HG03025 (cell line): Measurements from ENCODE around the gene NEURL2.
"Not testable (repeated sequence)": the region's sequence is repeated elsewhere in the genome, so short reads cannot be mapped to it uniquely, and the experiment has no call there.

Source experiments
- ATAC-seq: cut with Tn5 transposase; IDR thresholded peaks from one replicate; pipeline ENCODE4 v1.9.1; 2021; ENCODE audit warnings: mild to moderate bottlenecking, moderate library complexity; ENCODE audit not compliant: unreplicated experiment, low FRiP score

NEURL2 gene

DNA sequence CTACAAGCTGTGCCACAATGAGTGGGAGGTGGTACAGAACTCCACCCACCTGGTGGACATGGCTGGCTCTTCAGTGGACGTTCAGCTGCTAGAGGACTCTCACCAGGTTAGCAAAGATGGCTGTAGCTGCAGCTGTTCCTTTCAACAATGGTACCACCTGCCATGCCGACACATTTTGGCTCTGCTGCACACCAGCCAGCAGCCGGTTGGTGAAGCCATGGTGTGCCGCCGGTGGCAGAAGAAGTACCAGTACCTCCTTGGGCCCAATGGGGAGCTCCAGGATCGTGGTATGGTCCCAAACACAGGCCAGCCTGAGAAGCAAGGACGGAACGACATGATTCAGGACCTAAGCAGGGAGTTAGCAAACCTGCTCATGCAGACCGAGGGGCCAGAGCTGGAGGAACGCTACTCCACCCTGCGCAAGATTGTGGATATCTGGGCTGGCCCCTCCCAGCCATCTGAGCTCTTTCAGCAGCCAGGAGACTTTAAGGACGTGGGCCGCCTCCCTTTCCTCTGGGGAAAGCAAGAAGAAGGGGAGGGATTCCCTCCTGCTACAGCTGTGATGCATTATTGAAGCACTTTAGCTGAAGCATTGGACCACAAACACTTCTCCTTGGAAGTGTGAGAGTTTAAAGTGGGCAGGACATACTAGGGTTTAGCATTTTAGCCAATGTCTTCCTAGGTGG lies 12.8 kb downstream of the NEURL2 start:
- no peak for ATAC-seq

DNA sequence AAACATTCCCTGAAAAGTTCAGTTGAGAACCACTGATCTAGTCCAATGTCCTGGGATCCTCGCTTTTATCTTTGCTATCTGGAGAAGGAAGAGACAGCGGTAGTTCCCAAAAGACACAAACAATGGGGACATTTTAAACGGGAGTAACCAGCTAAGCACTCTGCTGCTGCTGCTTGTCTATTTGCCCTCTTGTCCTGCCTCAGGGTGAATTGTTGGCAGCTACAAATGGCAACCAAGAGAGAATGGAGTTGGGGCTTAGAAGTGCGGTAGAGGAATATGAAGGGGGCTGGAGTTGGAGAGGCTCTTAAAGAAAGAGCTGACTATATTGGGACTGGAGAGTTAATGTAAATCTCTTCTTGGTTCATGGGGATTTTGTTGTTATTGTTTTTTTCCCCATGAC lies 16.4 kb downstream of the NEURL2 start:
- ATAC-seq = no peak

DNA sequence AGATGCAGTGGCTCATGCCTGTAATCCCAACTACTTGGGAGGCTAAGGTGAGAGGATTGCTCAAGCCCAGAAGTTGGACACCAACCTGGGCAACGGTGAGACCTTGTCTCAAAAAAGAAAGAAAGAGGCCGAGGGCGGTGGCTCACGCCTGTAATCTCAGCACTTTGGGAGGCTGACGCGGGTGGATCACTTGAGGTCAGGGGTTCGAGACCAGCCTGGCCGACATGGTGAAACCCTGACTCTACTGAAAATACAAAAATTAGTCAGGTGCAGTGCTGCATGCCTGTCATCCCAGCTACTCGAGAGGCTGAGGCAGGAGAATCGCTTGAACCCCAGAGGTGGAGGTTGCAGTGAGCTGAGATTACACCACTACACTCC lies 16.9 kb downstream of the NEURL2 start:
- ATAC-seq = not testable (repeated sequence)

DNA sequence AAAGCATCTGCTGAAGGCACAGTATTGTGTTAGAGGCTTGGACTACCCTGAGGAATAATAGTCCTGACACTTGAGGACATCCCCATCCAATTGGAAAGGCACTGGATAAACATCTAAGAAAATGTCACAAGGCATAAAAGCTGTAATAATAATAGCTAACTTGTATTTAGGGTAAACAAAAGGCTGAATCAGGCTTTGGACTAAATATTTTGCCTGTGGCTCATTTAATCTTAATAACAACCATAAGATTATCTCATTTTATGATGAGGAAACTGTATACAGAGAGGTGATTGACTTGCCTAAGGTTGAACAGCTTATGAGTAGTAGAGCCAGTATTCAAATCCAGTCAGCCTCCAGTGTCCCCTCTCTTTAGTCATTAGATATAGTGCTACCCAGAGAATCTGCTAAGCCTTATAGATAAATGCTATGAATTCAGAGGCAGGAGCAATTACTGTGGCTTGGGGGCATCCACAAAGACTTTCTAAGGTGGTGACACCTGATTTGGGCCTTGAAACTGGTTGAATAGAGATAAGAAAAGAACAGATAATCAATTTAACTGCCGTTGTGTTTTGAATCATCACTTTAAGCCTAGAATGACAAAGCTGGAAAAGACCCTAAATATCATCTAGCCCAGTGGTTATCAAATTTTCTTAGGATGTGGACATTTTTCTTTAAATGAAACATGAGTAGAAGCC lies 17.5 kb downstream of the NEURL2 start:
- no peak for ATAC-seq

DNA sequence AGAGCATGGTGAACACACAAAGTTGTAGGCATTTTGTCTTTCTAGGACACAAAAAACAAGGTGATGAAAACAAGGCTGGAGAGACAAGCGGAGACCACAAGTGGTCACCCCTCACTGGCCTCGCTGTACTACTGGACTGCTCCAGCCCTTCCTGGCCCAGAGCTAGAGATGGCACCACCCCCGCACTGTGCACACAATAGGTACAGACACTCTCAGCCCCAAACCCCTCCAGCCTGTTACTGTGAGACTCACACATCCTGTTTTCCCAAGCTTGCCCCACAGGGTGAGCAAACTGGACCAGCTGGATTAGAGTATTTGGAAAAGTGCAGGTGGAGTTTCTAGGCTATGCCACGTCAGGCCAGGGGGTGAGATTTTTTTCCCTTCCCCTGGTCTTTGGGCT lies 18.4 kb downstream of the NEURL2 start:
- no peak for ATAC-seq

DNA sequence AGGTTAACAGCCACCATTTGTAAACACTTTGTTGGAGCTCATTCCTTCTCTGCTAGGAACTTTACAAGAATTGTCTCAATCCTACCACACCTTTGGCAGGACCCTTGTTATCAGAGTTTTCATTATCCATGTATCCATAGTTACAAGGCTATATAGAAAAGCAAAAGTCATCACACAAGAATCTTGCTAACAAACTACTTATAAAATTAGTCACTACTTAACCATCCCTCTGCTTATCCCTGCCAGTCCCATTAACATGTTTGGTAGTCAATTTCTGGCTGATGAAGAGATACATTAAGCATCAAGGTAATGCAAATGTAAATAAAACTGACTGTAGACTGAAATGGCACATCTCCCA lies 23.2 kb downstream of the NEURL2 start:
- no peak for ATAC-seq

DNA sequence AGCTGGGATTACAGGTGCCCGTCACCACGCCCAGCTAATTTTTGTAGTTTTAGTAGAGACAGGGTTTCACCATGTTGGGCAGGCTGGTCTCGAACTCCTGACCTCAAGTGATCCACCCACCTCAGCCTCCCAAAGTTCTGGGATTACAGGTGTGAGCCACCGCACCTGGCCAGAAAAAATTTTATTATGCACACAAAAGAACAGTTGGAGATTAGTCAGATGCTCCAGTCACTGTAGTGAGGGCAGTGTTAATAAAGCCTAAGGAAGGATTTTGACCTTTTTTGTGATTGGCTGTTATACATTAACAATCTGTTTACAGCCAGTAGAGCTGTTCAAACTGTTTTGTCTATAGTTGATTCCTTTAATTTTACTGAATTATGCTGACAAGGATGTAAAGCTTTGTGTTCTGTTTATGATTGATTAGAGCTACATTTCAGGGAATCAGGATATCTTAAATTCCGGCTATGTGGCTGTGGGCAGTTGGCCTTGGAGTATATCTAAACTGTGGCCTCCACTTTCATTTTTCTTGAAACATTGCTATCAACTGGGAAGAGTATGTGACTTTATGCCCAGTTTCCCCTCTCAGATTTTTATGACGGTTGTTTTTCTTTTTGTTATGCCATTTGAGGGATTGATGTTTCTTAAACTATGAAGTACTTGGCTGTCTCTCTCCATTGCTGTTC lies 23.7 kb downstream of the NEURL2 start:
- ATAC-seq = no peak

DNA sequence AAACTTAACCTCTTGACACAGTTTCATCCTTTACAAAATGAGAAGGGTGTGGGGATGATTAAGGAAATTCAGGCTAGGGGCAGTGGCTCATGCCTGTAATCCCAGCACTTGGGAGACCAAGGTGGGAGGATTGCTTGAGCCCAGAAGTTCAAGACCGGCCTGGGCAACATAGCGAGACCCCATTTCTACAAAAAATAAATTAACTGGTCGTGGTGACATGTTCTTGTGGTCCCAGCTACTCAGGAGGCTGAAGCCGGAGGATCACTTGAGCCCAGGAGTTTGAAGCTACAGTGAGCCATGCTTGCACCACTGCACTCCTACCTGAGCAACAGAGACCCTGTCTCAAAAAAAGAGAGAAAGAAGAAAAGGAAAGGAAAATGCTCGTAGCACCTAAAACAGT lies 24.6 kb downstream of the NEURL2 start:
- no peak for ATAC-seq

DNA sequence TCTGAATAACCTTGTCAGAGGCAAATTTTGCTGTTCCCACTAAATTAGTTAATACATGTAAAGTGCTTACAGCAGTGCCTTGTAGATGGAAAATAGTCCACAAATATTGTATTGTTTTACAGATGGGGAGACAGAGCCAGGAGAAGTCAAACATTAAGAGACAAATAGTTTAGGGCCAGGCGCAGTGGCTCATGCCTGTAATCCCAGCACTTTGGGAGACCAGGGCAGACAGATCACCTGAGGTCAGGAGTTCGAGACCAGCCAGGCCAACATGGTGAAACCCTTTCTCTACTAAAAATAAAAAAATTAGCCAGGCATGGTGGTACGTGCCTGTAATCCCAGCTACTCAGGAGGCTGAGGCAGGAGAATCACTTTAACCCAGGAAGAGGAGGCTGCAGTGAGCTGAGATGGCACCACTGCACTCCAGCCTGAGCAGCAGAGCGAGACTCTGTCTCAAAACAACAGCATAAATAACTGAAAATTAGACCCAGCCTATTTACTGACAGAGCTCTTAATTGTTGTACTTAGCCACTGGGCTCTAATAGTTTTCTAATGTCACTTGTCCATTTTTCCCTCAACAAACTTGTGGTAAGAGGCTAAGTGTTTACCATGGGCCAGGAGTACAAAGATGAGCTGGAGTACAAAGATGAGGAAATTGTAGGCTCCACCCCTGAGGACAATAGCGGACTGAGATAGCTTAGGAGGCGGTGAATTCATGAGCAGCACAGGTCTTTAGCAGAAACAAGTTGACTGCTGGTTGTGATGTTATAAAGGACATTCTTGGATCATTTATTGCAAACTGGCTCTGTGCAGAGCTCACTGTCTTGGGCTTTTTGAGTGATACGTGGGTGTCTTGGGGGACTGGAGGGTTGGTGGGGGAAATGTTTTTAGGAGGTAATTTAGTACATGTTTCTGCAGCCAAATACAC lies 27.2 kb downstream of the NEURL2 start:
- ATAC-seq = no peak

DNA sequence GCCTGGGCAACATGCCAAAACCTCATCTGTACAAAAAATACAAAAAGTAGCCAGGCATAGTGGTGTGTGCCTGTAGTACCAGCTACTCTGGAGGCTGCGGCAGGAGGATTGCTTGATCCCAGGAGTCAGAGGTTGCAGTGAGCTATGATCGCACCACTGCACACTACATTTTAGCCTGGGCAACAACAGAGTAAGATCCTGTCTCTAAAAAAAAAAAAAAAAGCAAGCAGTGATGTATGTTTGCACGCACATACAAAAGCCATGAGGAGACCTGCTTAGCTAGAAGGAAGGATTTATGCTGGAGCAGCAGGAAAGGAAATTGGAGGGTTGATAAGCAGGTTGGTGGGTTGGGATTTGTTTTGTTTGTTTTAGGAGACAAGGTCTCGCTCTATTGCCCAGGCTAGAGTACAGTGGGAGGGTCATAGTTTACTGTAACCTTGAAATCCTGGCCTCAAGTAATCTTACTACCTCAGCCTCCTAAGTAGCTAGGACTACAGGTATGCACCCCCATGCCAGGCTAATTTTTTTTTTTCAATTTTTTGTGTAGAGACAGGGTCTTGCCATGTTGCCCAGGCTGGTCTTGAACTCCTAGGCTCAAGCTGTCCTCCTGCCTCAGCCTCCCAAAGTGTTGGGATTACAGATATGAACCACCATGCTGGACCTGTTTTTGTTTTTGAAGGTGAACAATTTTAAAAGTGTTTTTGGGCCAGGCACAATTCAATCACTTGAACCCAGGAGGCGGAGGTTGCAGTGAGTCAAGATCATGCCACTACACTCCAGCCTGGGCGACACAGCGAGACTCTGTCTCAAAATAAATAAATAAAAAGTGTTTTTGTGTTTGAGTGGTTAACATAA lies 29.6 kb downstream of the NEURL2 start:
- no peak for ATAC-seq

DNA sequence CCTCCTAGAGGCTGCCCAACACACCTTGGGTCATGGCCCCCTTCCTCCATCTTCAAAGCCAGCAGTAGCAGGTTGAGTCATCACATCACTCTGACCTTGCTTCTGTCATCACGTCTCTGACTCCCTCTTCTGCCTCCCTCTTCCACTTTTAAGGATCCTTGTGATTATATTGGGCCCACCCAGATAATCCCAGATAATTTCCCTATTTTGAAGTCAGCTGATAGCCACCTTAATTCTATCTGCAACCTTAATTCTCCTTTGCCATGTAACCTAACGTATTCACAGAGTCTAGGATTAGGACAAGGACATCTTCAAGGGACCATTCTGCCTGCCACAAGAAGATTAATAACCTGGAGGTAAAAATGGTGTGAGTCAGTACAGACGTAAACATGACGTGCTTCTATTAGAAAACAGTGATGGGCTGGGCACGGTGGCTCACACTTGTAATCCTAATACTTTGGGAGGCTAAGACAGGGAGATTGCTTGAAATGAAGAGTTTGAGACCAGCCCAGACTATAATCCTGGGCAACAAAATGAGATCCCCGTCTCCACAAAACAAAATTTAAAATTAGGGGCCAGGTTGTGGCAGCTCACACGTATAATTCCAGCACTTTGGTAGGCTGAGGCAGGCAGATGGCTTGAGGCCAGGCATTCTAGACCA lies 30.3 kb downstream of the NEURL2 start:
- ATAC-seq = no peak

DNA sequence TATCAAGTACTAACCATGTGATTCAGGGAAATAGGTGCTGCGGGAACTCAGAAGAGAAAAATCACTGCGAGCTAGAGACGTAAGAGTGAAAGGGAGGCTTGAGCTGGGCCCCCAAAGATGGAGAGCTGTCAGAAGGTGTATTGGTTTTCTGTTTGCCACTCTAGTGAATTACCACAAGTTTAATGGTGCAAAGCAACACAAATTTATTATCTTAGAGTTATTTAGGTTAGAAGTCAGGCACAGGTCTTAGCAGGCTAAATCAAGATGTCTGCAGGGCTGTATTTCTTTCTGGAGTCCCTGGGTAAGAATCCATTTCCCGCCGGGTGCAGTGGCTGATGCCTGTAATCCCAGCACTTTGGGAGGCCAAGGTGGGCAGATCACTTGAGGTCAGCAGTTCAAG lies 31.1 kb downstream of the NEURL2 start:
- no peak for ATAC-seq

DNA sequence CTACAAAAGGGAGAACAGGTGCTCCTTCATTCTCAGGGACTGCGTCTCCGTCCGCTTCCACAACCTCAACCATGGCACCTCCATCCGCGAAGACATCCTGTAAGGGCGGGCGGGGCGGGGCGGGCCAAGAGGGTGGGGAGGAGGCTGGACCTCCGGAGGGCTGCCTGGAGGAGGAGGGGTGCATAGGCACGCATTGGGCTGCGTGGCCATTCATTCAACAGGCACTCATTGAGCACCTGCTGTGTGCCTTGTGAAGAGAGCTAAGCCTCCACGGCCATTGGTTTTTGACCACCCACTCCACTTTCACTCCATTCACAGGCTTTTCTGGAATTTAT lies 33.2 kb downstream of the NEURL2 start:
- ATAC-seq = peak; percentile 1

DNA sequence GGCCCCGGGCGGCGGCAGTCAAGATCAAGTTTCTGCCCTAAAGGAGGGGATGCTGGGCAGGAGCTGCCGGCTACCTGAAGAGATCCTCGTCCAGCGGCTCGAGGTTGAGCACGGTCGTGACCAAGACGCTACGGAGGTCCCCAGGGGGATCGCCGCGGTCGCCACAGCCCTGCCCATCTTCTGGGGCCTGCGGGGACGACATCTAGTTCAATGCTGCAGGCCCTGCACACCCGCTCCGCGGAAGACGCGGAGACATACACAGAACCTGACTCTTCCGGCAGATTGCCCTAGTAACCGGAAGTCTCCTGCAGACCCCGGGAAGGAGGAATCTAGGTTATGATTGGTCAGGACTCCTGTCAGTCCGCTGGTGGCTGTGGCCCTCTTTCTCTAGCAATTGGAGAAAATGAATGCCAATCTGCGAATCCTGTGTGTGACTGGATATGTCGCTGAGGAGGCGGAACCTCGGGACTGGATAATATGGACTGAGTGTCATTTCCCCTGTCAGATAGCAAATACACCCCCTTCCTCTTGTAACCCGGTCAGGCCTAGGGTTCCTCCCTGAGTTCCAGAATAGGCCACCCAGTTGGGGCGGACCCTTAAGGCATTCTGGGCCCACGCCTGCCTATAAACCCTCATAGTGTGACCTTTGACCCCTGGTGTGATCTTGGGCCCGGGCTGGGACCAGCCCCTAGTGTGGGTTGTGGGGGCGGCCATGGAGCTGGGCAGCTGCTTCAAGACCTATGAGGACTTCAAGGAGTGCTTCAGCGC lies 33.7 kb downstream of the NEURL2 start, which contains the start of the genes ACOT8 and ZSWIM3:
ACOT8 (minus strand) TSS at position 279 of the 768 bp plus-strand sequence; CDS start at position 202, 77 bp downstream.
ZSWIM3 (plus strand) TSS at position 501 of the 768 bp plus-strand sequence; CDS start at position 713, 212 bp downstream.
- ATAC-seq = peak; percentile 93

DNA sequence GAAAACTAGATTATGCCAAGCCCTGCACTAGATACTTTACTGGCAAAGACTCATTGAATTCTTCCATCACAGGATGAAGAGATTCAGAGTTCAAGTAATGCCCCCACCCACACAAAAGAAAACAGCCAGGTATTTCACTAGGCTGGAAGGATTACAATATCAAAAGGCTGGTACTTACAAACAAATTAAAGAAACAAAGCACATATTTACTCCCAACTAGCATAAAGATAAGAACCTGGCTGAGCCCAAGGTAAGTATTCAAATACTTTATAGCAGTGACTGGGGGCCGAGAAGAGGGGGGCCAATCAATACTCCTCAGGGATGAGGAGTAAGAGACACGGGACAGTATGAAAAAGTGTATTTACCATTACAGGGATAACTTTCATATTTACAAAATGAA lies 37.5 kb downstream of the NEURL2 start:
- ATAC-seq = no peak

DNA sequence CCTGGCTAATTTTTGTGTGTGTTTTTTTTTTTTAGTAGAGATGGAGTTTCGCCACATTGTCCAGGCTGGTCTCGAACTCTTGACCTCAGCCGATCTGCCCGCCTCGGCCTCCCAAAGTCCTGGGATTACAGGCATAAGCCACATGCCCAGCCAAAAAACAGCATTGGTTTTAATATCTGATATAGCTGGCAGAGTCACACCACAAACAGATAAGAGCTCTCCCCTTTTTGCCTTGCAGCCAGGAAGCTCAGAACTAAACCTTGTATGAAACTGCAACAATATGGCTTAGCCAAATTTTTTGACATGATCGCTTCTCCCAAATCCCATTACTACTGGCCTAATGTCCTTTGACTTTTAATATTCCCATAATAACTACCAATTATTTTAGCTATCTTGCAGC lies 38.7 kb downstream of the NEURL2 start:
- ATAC-seq = no peak

DNA sequence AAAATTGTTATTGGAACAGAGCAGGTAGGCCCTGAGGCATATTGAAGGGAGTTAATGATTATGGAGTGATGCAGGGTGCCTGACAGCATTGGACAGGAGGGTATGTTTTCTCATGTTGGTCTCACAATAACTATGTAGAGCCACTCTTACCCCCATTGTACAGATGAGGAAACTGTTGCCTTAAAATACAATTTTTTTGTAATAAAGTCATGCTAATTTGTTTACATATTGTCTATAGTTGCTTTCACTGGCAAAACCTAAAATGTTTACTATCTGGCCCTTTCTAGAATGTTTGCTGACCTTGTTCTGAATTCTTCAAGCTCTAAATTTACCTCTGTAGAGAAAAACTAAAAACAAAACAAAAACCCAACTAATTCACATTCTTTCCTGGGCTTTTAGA lies 39.5 kb downstream of the NEURL2 start:
- no peak for ATAC-seq

DNA sequence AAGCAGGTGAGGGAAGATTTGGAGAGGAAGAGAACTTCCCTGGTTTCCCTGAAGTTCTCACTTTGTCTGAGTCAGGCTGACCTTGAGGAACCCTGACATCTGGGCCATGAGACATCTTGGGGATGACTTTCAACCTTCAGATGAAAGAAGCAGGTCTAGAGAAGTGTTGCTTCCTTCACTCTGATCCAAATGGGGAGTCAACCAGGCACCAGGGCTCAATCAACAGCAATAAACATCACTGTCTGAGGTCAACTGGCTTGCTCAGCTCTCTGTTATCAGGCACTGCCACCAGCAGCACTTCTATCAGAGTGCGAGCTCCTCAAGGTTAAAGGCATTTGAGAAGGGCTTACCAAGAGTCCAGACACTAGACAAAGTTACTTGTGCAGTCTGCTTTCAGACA lies 40.1 kb downstream of the NEURL2 start:
- no peak for ATAC-seq

DNA sequence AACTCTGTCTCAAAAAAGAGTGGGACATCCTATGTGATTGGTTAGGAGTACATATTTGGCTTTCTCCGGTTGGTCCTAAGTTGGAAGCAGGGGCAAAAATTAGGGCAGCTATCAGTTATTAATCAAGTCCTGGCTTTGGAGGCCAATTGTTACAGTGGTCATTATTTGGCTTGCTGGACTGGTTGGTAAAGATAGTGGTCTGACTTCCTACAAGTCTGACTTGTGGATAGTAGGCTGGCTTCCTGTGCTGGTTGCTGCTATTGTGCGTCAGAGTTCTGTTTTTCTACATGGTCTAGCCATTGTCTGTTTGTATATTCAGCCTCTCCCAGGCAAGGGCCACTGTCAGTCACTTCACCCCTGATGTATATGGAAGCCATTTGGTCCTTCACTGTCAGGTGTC lies 40.8 kb downstream of the NEURL2 start:
- ATAC-seq = no peak
